SK-N-SH (cell line): ENCODE results near the gene ATRAID. TPM values are rescaled to one million over a fixed set of nuclear protein-coding genes. Genes with fewer than 3 reads are reported as not detected.

Experiments
- CTCF ChIA-PET: fragments of 300-600, 350-600 bp; formaldehyde crosslinking; extraction: SDS; loops from one replicate; lab custom pipeline; 2021; lab: Yijun Ruan, JAX
- POLR2A ChIA-PET: fragments of 350-600 bp; sonication (Branson Sonifier 250); formaldehyde crosslinking; extraction: SDS; loops from one replicate; lab custom pipeline; 2020; ENCODE audit warnings: antibody characterized with exemption, inconsistent platforms; lab: Yijun Ruan, JAX
- DNase-seq: peaks from one replicate; pipeline ENCODE4 v3.0.0; 2012
- H2AFZ ChIP-seq: fragments of 200-600 bp; sonication (generic); 2 replicates; pipeline ENCODE4 v1.8.1; 2016; ENCODE audit warnings: antibody characterized with exemption, mild to moderate bottlenecking, low read depth
- H3F3A ChIP-seq: fragments of 200-600 bp; sonication (generic); replicated peaks from 2 replicates; pipeline ENCODE3; 2016; ENCODE audit warnings: antibody characterized with exemption, mild to moderate bottlenecking; ENCODE audit not compliant: insufficient read depth
- H3K27ac ChIP-seq, 2 experiments: fragments of 200-500 bp in 1 of 2; fragments of 200-600 bp in 1 of 2; sonication (Bioruptor generic) in 1 of 2; sonication (generic), shearing (Covaris generic) in 1 of 2; 2 replicates each; pipeline versions ENCODE4 v1.5.1 to v1.6.1; 2014 to 2016; ENCODE audit warnings: low read depth in 2 of 2, inconsistent platforms in 1 of 2, low read length in 1 of 2, mild to moderate bottlenecking in 1 of 2, mixed read lengths in 1 of 2
- H3K27me3 ChIP-seq: fragments of 200-600 bp; sonication (generic), shearing (Covaris generic); 2 replicates; pipeline ENCODE4 v1.6.1; 2016; ENCODE audit warnings: mixed run types; ENCODE audit not compliant: insufficient read depth
- H3K36me3 ChIP-seq, 2 experiments: fragments of 200-500 bp in 1 of 2; fragments of 200-600 bp in 1 of 2; sonication (Bioruptor generic) in 1 of 2; sonication (generic) in 1 of 2; replicated peaks in 1 of 2; 2 replicates each; pipeline versions ENCODE3 to v1.5.1; 2014 to 2016; ENCODE audit warnings: low read length in 1 of 2, mild to moderate bottlenecking in 1 of 2; ENCODE audit not compliant: insufficient read depth in 2 of 2, control insufficient read depth in 1 of 2
- H3K4me1 ChIP-seq, 2 experiments: fragments of 200-500 bp in 1 of 2; fragments of 200-600 bp in 1 of 2; sonication (Bioruptor generic) in 1 of 2; sonication (generic), shearing (Covaris generic) in 1 of 2; 2 replicates each; pipeline versions ENCODE4 v1.5.1 to v1.6.1; 2014 to 2016; ENCODE audit warnings: low read depth in 1 of 2, low read length in 1 of 2, mixed run types in 1 of 2; ENCODE audit not compliant: insufficient read depth in 2 of 2, control insufficient read depth in 1 of 2
- H3K4me2 ChIP-seq: fragments of 200-600 bp; sonication (generic), shearing (Covaris generic); 2 replicates; pipeline ENCODE4 v1.6.1; 2017; ENCODE audit warnings: mixed run types
- H3K4me3 ChIP-seq, 2 experiments: fragments of 200-500 bp in 1 of 2; fragments of 200-600 bp in 1 of 2; sonication (Bioruptor generic) in 1 of 2; sonication (generic), shearing (Covaris generic) in 1 of 2; 2 replicates each; pipeline versions ENCODE4 v1.5.1 to v1.8.1; 2014 to 2016; ENCODE audit warnings: low read depth in 2 of 2, inconsistent platforms in 1 of 2, low read length in 1 of 2, mild to moderate bottlenecking in 1 of 2, mixed read lengths in 1 of 2, moderate library complexity in 1 of 2
- H3K79me2 ChIP-seq: fragments of 200-600 bp; sonication (generic); 2 replicates; pipeline ENCODE4 v1.8.1; 2017; ENCODE audit warnings: mild to moderate bottlenecking; ENCODE audit not compliant: insufficient read depth
- H3K9ac ChIP-seq: fragments of 200-600 bp; sonication (generic); 2 replicates; pipeline ENCODE4 v1.6.1; 2017; ENCODE audit warnings: mixed run types
- H3K9me2 ChIP-seq: fragments of 200-600 bp; sonication (generic); 2 replicates; pipeline ENCODE4 v1.6.1; 2017; ENCODE audit warnings: mixed run types
- H3K9me3 ChIP-seq: fragments of 200-600 bp; sonication (generic); 2 replicates; pipeline ENCODE4 v1.6.1; 2017; ENCODE audit warnings: mixed run types, mild to moderate bottlenecking, moderate library complexity
- H4K20me1 ChIP-seq: fragments of 200-600 bp; sonication (generic); 2 replicates; pipeline ENCODE4 v1.6.1; 2017; ENCODE audit warnings: mild to moderate bottlenecking, mixed run types; ENCODE audit not compliant: insufficient read depth
- CTCF ChIP-seq: fragments of 200-600 bp; sonication (generic); IDR thresholded peaks from 2 replicates; pipeline ENCODE4 v1.6.1; 2017; ENCODE audit warnings: antibody characterized with exemption, mild to moderate bottlenecking, moderate library complexity
- EP300 ChIP-seq, 2 experiments: IDR thresholded peaks; 2 replicates each; pipeline versions ENCODE4 v1.4.0 to v1.6.1; 2012; ENCODE audit warnings: borderline replicate concordance in 1 of 2, low read depth in 1 of 2, low read length in 1 of 2
- EZH2phosphoT487 ChIP-seq: fragments of 200-600 bp; sonication (generic); IDR thresholded peaks from 2 replicates; pipeline ENCODE4 v1.6.1; 2017; ENCODE audit warnings: low read depth, mixed run types, mild to moderate bottlenecking, antibody characterized with exemption, moderate library complexity, borderline replicate concordance
- FOSL2 ChIP-seq: IDR thresholded peaks from 2 replicates; pipeline ENCODE4 v1.4.0; 2012; ENCODE audit warnings: low read depth, mild to moderate bottlenecking, moderate library complexity, borderline replicate concordance
- GATA2 ChIP-seq: sonication (generic); formaldehyde crosslinking; IDR thresholded peaks from 2 replicates; pipeline ENCODE4 v1.5.0; 2020; ENCODE audit warnings: mild to moderate bottlenecking, missing genetic modification reagents
- IRF3 ChIP-seq: fragments of 150-350 bp; IDR thresholded peaks from 2 replicates; pipeline ENCODE4 v1.6.1; 2016; ENCODE audit warnings: mild to moderate bottlenecking, low read depth, low read length
- JUND ChIP-seq: IDR thresholded peaks from 2 replicates; pipeline ENCODE4 v1.4.0; 2012
- MAX ChIP-seq: IDR thresholded peaks from 2 replicates; pipeline ENCODE4 v1.4.0; 2012; ENCODE audit warnings: low read depth
- MXI1 ChIP-seq: IDR thresholded peaks from 2 replicates; pipeline ENCODE4 v1.6.1; 2012; ENCODE audit warnings: mild to moderate bottlenecking, low read depth, low read length, improper control_type of control experiment
- NRF1 ChIP-seq: IDR thresholded peaks from 2 replicates; pipeline ENCODE4 v1.6.1; 2012; ENCODE audit warnings: low read depth, mild to moderate bottlenecking, low read length
- POLR2AphosphoS5 ChIP-seq: IDR thresholded peaks from 2 replicates; pipeline ENCODE4 v1.6.1; 2012; ENCODE audit warnings: low read depth, low read length
- RAD21 ChIP-seq: IDR thresholded peaks from 2 replicates; pipeline ENCODE4 v1.6.1; 2012; ENCODE audit warnings: mild to moderate bottlenecking, low read length
- REST ChIP-seq: IDR thresholded peaks from 2 replicates; pipeline ENCODE4 v1.6.1; 2012; ENCODE audit warnings: mild to moderate bottlenecking, low read depth, low read length, moderate library complexity
- RFX5 ChIP-seq: IDR thresholded peaks from 2 replicates; pipeline ENCODE4 v1.6.1; 2012; ENCODE audit warnings: mild to moderate bottlenecking, improper control_type of control experiment, low read length
- SMC3 ChIP-seq: IDR thresholded peaks from 2 replicates; pipeline ENCODE4 v1.6.1; 2012; ENCODE audit warnings: low read depth, low read length, improper control_type of control experiment
- TAF1 ChIP-seq: IDR thresholded peaks from 2 replicates; pipeline ENCODE4 v1.6.1; 2012; ENCODE audit warnings: low read depth, mild to moderate bottlenecking, low read length, moderate library complexity, borderline replicate concordance
- TCF12 ChIP-seq: IDR thresholded peaks from 2 replicates; pipeline ENCODE4 v1.4.0; 2012
- USF2 ChIP-seq: fragments of 150-350 bp; IDR thresholded peaks from 2 replicates; pipeline ENCODE4 v1.6.1; 2017; ENCODE audit warnings: antibody characterized with exemption, low read length, low read depth, borderline replicate concordance
- YY1 ChIP-seq: IDR thresholded peaks from 2 replicates; pipeline ENCODE4 v1.4.0; 2012; ENCODE audit warnings: low read depth, mild to moderate bottlenecking
- WGBS: methylation state at CpG from one replicate; pipeline ENCODE4 v1.1.6; 2017; ENCODE audit warnings: low lambda C conversion rate; 5-methylcytosine and 5-hydroxymethylcytosine counted together
- polyA plus RNA-seq, 3 experiments: library from polyadenylated mRNA; depleted of rRNA; stranded (reverse); fragments of >200 nt; gene quantifications; 2 replicates each; pipeline ENCODE4 v1.2.3, GENCODE V29; 2012

Gene ATRAID
- polyA plus RNA-seq, 1 of the 3 experiments (the other 2 are of a cell fraction), result 289 TPM

GRCh38 chr2:27199241-27199640 lies 12.6 kb upstream of the ATRAID start:
- Histone ChIP-seq H3F3A (peaks cover 4% of the 10 kb centered on the region), H3K4me3 (no peak overlapping the region), H3K79me2 (no peaks in the 10 kb centered on the region), H3K4me1 (no peaks in the 10 kb centered on the region), H3K27me3 (no peaks in the 10 kb centered on the region), H3K4me2 (no peak overlapping the region), H3K9ac (no peak overlapping the region), H2AFZ (no peak overlapping the region), H4K20me1 (no peaks in the 10 kb centered on the region), H3K36me3 (peaks cover 12 to 41% of the 10 kb centered on the region in 2 experiments), H3K9me2 (no peaks in the 10 kb centered on the region), H3K9me3 (no peaks in the 10 kb centered on the region), H3K27ac (no peak overlapping the region)
- DNase-seq, result no peak
- CTCF ChIA-PET, result interaction anchor here (0.8 to 2.2 kb wide), 2 partner anchors 8 to 100 kb away, joined by 3 to 8 read pairs; no protein-coding TSS in a partner anchor
- WGBS, result 100% methylated on average over 2 of the region's 2 CpGs
- TF ChIP-seq SMC3, result no peak
- TF ChIP-seq RFX5, result no peak
- no peak for TF ChIP-seq IRF3
- TF ChIP-seq EP300 (IDR thresholded peaks at IDR 0.05; ENCODE audit: borderline replicate concordance in 1 of 2, low read depth in 1 of 2, low read length in 1 of 2), result no peak
- TF ChIP-seq REST, result no peak
- TF ChIP-seq MAX, result no peak
- no peak for TF ChIP-seq TAF1
- no peak for TF ChIP-seq RAD21
- TF ChIP-seq YY1, result no peak
- TF ChIP-seq EZH2phosphoT487, result no peak
- TF ChIP-seq GATA2 (CRISPR knock-in tag), result no peak
- no peak for TF ChIP-seq NRF1
- no peak for TF ChIP-seq JUND
- no peak for TF ChIP-seq FOSL2
- no peak for TF ChIP-seq CTCF
- TF ChIP-seq POLR2AphosphoS5, result no peak
- no peak for TF ChIP-seq TCF12
- no peak for TF ChIP-seq MXI1
- TF ChIP-seq USF2, result no peak
- POLR2A ChIA-PET, result interaction anchor here (0.7 kb wide), 2 partner anchors 12 to 237 kb away, joined by 3 to 4 read pairs; partner anchors contain the start of genes ATRAID and SLC5A6
